ENCODE results near the gene MND1.

DNA sequence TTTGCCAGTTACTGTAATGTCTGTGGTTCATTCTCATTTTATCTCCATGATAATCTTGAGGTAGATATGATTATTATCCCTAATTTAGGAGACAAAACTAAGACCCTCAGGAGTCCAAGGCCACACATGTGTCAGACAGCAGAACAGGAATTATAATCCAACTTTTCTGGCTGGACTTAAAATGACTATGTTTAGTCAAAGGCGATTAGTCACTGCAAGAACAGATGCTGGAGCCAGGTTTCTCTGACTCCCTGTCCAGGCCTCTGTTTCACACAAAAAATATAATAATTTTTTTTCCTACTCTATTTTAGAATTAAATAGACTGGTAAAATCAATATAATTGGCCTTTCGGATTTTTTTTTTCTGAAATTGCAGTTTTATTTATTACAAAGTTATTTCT, 64.9 kb downstream of the MND1 start:
- TF ChIP-seq ISL1 (CRISPR knock-in tag; IDR thresholded peaks at IDR 0.05) (no peak), OSR1 (CRISPR knock-in tag; IDR thresholded peaks at IDR 0.05) (no peak), RARB (CRISPR knock-in tag; IDR thresholded peaks at IDR 0.05) (no peak), GLIS3 (CRISPR knock-in tag; IDR thresholded peaks at IDR 0.05) (no peak), ZNF8 (CRISPR knock-in tag; IDR thresholded peaks at IDR 0.05) (no peak), ARNTL (CRISPR knock-in tag; IDR thresholded peaks at IDR 0.05; ENCODE audit: borderline replicate concordance, low read depth) (no peak)
- TF ChIP-seq, protein P1, sequence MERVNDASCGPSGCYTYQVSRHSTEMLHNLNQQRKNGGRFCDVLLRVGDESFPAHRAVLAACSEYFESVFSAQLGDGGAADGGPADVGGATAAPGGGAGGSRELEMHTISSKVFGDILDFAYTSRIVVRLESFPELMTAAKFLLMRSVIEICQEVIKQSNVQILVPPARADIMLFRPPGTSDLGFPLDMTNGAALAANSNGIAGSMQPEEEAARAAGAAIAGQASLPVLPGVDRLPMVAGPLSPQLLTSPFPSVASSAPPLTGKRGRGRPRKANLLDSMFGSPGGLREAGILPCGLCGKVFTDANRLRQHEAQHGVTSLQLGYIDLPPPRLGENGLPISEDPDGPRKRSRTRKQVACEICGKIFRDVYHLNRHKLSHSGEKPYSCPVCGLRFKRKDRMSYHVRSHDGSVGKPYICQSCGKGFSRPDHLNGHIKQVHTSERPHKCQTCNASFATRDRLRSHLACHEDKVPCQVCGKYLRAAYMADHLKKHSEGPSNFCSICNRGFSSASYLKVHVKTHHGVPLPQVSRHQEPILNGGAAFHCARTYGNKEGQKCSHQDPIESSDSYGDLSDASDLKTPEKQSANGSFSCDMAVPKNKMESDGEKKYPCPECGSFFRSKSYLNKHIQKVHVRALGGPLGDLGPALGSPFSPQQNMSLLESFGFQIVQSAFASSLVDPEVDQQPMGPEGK (CRISPR knock-in tag; IDR thresholded peaks at IDR 0.05; ENCODE audit: borderline replicate concordance): no peak
